Adrenal gland (tissue), 12 donors: ENCODE measurements around the gene DHRS4. TPM values are rescaled to one million over a fixed set of nuclear protein-coding genes. Genes with fewer than 3 reads are reported as not detected.
"Not testable (repeated sequence)": the region's sequence is repeated elsewhere in the genome, so short reads cannot be mapped to it uniquely, and the experiment has no call there.

Experiments used
- DNase-seq, 7 donors: peaks; one replicate each; pipeline ENCODE4 v3.0.0-alpha.2; 2019 to 2020
- H3K27ac ChIP-seq, 5 donors: fragments of 200-600 bp; sonication (generic) in 4 of 5; 1 replicate in 3 of 5; 2 replicates in 2 of 5; pipeline versions ENCODE4 v1.5.1 to v1.8.0; 2016 to 2020; ENCODE audit warnings: mild to moderate bottlenecking in 1 of 5
- H3K27me3 ChIP-seq: fragments of 200-600 bp; 2 replicates; pipeline ENCODE4 v1.8.0; 2021
- H3K36me3 ChIP-seq, 2 donors: fragments of 200-600 bp; replicated peaks in 1 of 2; 1 replicate in 1 of 2; 2 replicates in 1 of 2; pipeline versions ENCODE4 v1.5.1 to v1.8.0; 2018 to 2022
- H3K4me1 ChIP-seq, 2 donors: fragments of 200-600 bp; replicated peaks in 1 of 2; 1 replicate in 1 of 2; 2 replicates in 1 of 2; pipeline versions ENCODE4 v1.5.1 to v1.8.0; 2018 to 2021
- H3K4me3 ChIP-seq, 4 donors: fragments of 200-600 bp; sonication (generic) in 3 of 4; one replicate each; pipeline ENCODE4 v1.5.1; 2016 to 2018
- H3K9me3 ChIP-seq, 3 donors: fragments of 200-600 bp; sonication (generic) in 1 of 3; replicated peaks in 1 of 3; 1 replicate in 2 of 3; 2 replicates in 1 of 3; pipeline versions ENCODE4 v1.5.1 to v1.8.0; 2016 to 2021
- CTCF ChIP-seq, 6 experiments: fragments of 450-650 bp in 4 of 6; fragments of 200-600 bp in 2 of 6; sonication (generic) in 1 of 6; IDR thresholded peaks; 1 replicate in 5 of 6; 2 replicates in 1 of 6; pipeline versions ENCODE4 v1.5.1 to v1.8.0; 2016 to 2021; ENCODE audit warnings: antibody characterized with exemption in 6 of 6, mild to moderate bottlenecking in 2 of 6, moderate library complexity in 1 of 6
- WGBS, 4 donors: extraction: QIAGEN DNeasy Blood & Tissue Kit in 2 of 4; methylation state at CpG; one replicate each; pipeline versions ENCODE4 v1.1.5 to v1.1.7; 2013 to 2017; 5-methylcytosine and 5-hydroxymethylcytosine counted together
- intact Hi-C, 2 donors: fragments of 100-400 bp; cut with DNase I; formaldehyde crosslinking; loops; one replicate each; pipeline versions ENCODE4 v1.14.1 to v1.15.0; 2022 to 2023
- polyA plus RNA-seq, 3 donors: library from polyadenylated mRNA; stranded (reverse); fragments of 200-250 nt in 2 of 3; fragments of 350-450 nt in 1 of 3; fragmentation: Illumina TruSeq in 1 of 3; extraction: RNeasy Lipid Tissue Mini Kit (QIAGEN cat#74804) in 1 of 3; gene quantifications; one replicate each; pipeline ENCODE4 v1.2.3, GENCODE V29; 2013 to 2014
- total RNA-seq, 9 donors: library from RNA; depleted of rRNA in 4 of 9; stranded (reverse); fragments of >200 nt in 4 of 9; fragments of 120-200 nt in 1 of 9; fragmentation: NEBNext Ultra II Directional in 1 of 9; extraction: Animal tissue kit (Norgen Biotek cat#: 25700) in 1 of 9; gene quantifications; one replicate each; pipeline versions ENCODE4 v1.1.0 to v1.2.4, GENCODE V29; 2013 to 2023
- donor health status: healthy with polysubstance abuse.
- donor health status: Bipolar disorder and iron deficiency.
- donor health status: DM: yes; HTN: yes; CAD: no.
- donor health status: DM: no; HTN: no; CAD: no.
- donor health status: DM: no; HTN: no; CAD: no.
- donor health status: DM: yes; HTN: yes; CAD: no.

Gene DHRS4
- total and polyA plus RNA-seq, 12 donors, result 26.1 to 77.5 (median 47.7) TPM

GRCh38 chr14:23969481-23970282 is 16.1 kb downstream of the DHRS4 start:
- H3K27ac ChIP-seq, result peak overlapping the region in 1 of 5 donors; percentile 46

GRCh38 chr14:23970283-23970659 is 16.7 kb downstream of the DHRS4 start:
- not testable (repeated sequence) for H3K27me3 ChIP-seq, H3K4me1 ChIP-seq, H3K36me3 ChIP-seq, H3K27ac ChIP-seq, DNase-seq, H3K9me3 ChIP-seq, H3K4me3 ChIP-seq
- 84 to 93% (median 86%) methylated on average over 9 to 14 of the region's 15 CpGs; no CpG with 5 or more reads in 1 of the 4 donors for WGBS, 4 donors
- intact Hi-C loops, result loop anchor here in 1 of 2 donors (5.0 to 10.0 kb wide), 2 partner anchors 47 to 115 kb away; no protein-coding TSS in a partner anchor

More at GRCh38 chr14:23969481-23970282, 16.1 kb downstream of the DHRS4 start:
- not testable (repeated sequence) for H3K27me3 ChIP-seq, H3K36me3 ChIP-seq, H3K9me3 ChIP-seq, H3K4me1 ChIP-seq
- peak overlapping the region in 1 of 4 donors; percentile 51 for H3K4me3 ChIP-seq
- 11 to 31% (median 14%) methylated on average over 16 to 53 of the region's 61 CpGs for WGBS, 4 donors
- DNase-seq, result peak in 6 of 7 donors; percentile 40 to 74 (median 64)
- intact Hi-C loops, result loop anchor here in 1 of 2 donors (5.0 to 10.0 kb wide), 2 partner anchors 48 to 115 kb away; no protein-coding TSS in a partner anchor

- not testable (repeated sequence) for H3K9me3 ChIP-seq, H3K4me1 ChIP-seq, H3K4me3 ChIP-seq, DNase-seq, H3K27me3 ChIP-seq, H3K36me3 ChIP-seq, H3K27ac ChIP-seq
- 84 to 93% (median 88%) methylated on average over 4 to 8 of the region's 8 CpGs for WGBS, 4 donors
- intact Hi-C loops, result loop anchor here in 1 of 2 donors (5.0 to 10.0 kb wide), 2 partner anchors 44 to 112 kb away; no protein-coding TSS in a partner anchor
Measured at GRCh38 chr14:23973178-23973577, 19.6 kb downstream of the DHRS4 start.

- H3K27ac ChIP-seq, DNase-seq, H3K4me1 ChIP-seq, H3K9me3 ChIP-seq, H3K4me3 ChIP-seq, H3K36me3 ChIP-seq, H3K27me3 ChIP-seq: not testable (repeated sequence)
- intact Hi-C loops, result loop anchor here in 1 of 2 donors (5.0 to 10.0 kb wide), 2 partner anchors 43 to 111 kb away; no protein-coding TSS in a partner anchor
Measured at GRCh38 chr14:23974041-23974440, 20.5 kb downstream of the DHRS4 start.

GRCh38 chr14:23977208-23977607 is 23.6 kb downstream of the DHRS4 start:
- H3K4me3 ChIP-seq, H3K27me3 ChIP-seq, H3K4me1 ChIP-seq, H3K36me3 ChIP-seq, H3K27ac ChIP-seq, H3K9me3 ChIP-seq: not testable (repeated sequence)
- peak in 1 of 7 donors; percentile 32 for DNase-seq
- WGBS, 4 donors, result 46 to 93% (median 55%) methylated on average over 2 of the region's 2 CpGs
- TF ChIP-seq CTCF (IDR thresholded peaks at IDR 0.05), result peak in 5 of 6 experiments; percentile 7 to 48 (median 31)
- intact Hi-C loops, result loop anchor here in 1 of 2 donors (10.0 kb wide), 1 partner anchor 108 kb away; no protein-coding TSS in a partner anchor

GRCh38 chr14:23981951-23982813 is 28.6 kb downstream of the DHRS4 start:
- H3K4me3 ChIP-seq, H3K9me3 ChIP-seq, H3K36me3 ChIP-seq, H3K27me3 ChIP-seq, intact Hi-C loops, H3K4me1 ChIP-seq, DNase-seq, H3K27ac ChIP-seq: not testable (repeated sequence)
- WGBS, 4 donors, result 74 to 91% (median 84%) methylated on average over 2 to 10 of the region's 10 CpGs
